WTC11 (cell line): ENCODE data around the gene PHF10. TPM values are rescaled to one million over a fixed set of nuclear protein-coding genes. Genes with fewer than 3 reads are reported as not detected.

ENCODE experiments used
- ATAC-seq: fragments of 200-7000 bp; cut with Tn5 transposase; 2 replicates; pipeline ENCODE4 v1.10.0; 2021; ENCODE audit warnings: mild to moderate bottlenecking, moderate library complexity
- CTCF ChIA-PET: fragments of 300-600 bp; sonication (Branson Sonifier 250); formaldehyde crosslinking; loops from one replicate; lab custom pipeline; 2021; ENCODE audit warnings: antibody characterized with exemption; lab: Charles Lee
- POLR2A ChIA-PET: fragments of 350-600 bp; sonication (Branson Sonifier 250); formaldehyde crosslinking; loops from one replicate; lab custom pipeline; 2021; ENCODE audit warnings: antibody characterized with exemption; lab: Charles Lee
- DNase-seq: peaks from one replicate; pipeline ENCODE4 v3.0.0; 2021; ENCODE audit warnings: low spot score
- H3K27ac Mint-ChIP-seq: 2 replicates; pipeline ENCODE4 v1.8.0; 2021; ENCODE audit warnings: mixed read lengths
- H3K27me3 Mint-ChIP-seq: 2 replicates; pipeline ENCODE4 v1.8.0; 2021; ENCODE audit warnings: low read depth, mild to moderate bottlenecking, moderate library complexity, mixed read lengths
- H3K36me3 Mint-ChIP-seq: 2 replicates; pipeline ENCODE4 v1.8.0; 2021; ENCODE audit warnings: mixed read lengths
- H3K4me1 Mint-ChIP-seq: 2 replicates; pipeline ENCODE4 v1.8.0; 2022; ENCODE audit warnings: mixed read lengths
- H3K4me3 Mint-ChIP-seq: 2 replicates; pipeline ENCODE4 v1.8.0; 2021; ENCODE audit warnings: mild to moderate bottlenecking, moderate library complexity, mixed read lengths
- H3K9me3 Mint-ChIP-seq: 2 replicates; pipeline ENCODE4 v1.8.0; 2021; ENCODE audit warnings: mixed read lengths
- ATF2 ChIP-seq: sonication (generic); formaldehyde crosslinking; IDR thresholded peaks from 2 replicates; pipeline ENCODE4 v1.8.1; 2022; ENCODE audit warnings: low read depth, missing genetic modification reagents, borderline replicate concordance
- CDX4 ChIP-seq: fragments of 250-450 bp; sonication (Bioruptor Pico); IDR thresholded peaks from 2 replicates; pipeline ENCODE4 v1.9.0; 2021; ENCODE audit warnings: moderate library complexity, mild to moderate bottlenecking, inconsistent platforms, borderline replicate concordance
- CTCF ChIP-seq: fragments of 200-600 bp; IDR thresholded peaks from 2 replicates; pipeline ENCODE4 v1.8.0; 2022; ENCODE audit warnings: antibody characterized with exemption
- ELF4 ChIP-seq: sonication (generic); formaldehyde crosslinking; IDR thresholded peaks from 2 replicates; pipeline ENCODE4 v1.8.1; 2022; ENCODE audit warnings: low read depth, mild to moderate bottlenecking, moderate library complexity, missing genetic modification reagents
- EMX1 ChIP-seq: fragments of 250-450 bp; sonication (Bioruptor Pico); IDR thresholded peaks from 2 replicates; pipeline ENCODE4 v1.8.0; 2021; ENCODE audit warnings: mild to moderate bottlenecking
- GABPB1 ChIP-seq: sonication (generic); formaldehyde crosslinking; IDR thresholded peaks from 2 replicates; pipeline ENCODE4 v1.8.1; 2023; ENCODE audit warnings: mild to moderate bottlenecking, missing genetic modification reagents
- GTF2I ChIP-seq: fragments of 250-450 bp; sonication (Bioruptor Pico); conservative IDR thresholded peaks from 2 replicates; pipeline ENCODE4 v1.4.0; 2021; ENCODE audit warnings: mild to moderate bottlenecking
- MYBL2 ChIP-seq: sonication (generic); formaldehyde crosslinking; IDR thresholded peaks from 2 replicates; pipeline ENCODE4 v1.8.1; 2023; ENCODE audit warnings: mild to moderate bottlenecking, moderate library complexity, missing genetic modification reagents
- NFYB ChIP-seq: sonication (generic); formaldehyde crosslinking; conservative IDR thresholded peaks from 2 replicates; pipeline ENCODE4 v1.8.0; 2022; ENCODE audit warnings: low read depth, missing genetic modification reagents
- NR3C1 ChIP-seq: sonication (generic); formaldehyde crosslinking; conservative IDR thresholded peaks from 2 replicates; pipeline ENCODE4 v1.8.1; 2023; ENCODE audit warnings: low read depth, mild to moderate bottlenecking, missing genetic modification reagents
- RELA ChIP-seq: sonication (generic); formaldehyde crosslinking; IDR thresholded peaks from 2 replicates; pipeline ENCODE4 v1.8.1; 2022; ENCODE audit warnings: missing genetic modification reagents, mild to moderate bottlenecking, borderline replicate concordance
- SMAD4 ChIP-seq: sonication (generic); formaldehyde crosslinking; IDR thresholded peaks from 2 replicates; pipeline ENCODE4 v1.8.0; 2022; ENCODE audit warnings: mild to moderate bottlenecking, missing genetic modification reagents
- TP53 ChIP-seq: sonication (generic); formaldehyde crosslinking; IDR thresholded peaks from 2 replicates; pipeline ENCODE4 v1.8.1; 2023; ENCODE audit warnings: mild to moderate bottlenecking, missing genetic modification reagents
- ZNF281 ChIP-seq: sonication (generic); formaldehyde crosslinking; IDR thresholded peaks from 2 replicates; pipeline ENCODE4 v1.8.0; 2023; ENCODE audit warnings: mild to moderate bottlenecking, missing genetic modification reagents
- ZNF425 ChIP-seq: fragments of 250-450 bp; sonication (Bioruptor Pico); conservative IDR thresholded peaks from 2 replicates; pipeline ENCODE4 v1.9.0; 2021; ENCODE audit warnings: mild to moderate bottlenecking
- ZSCAN18 ChIP-seq: fragments of 250-450 bp; sonication (Bioruptor Pico); IDR thresholded peaks from 2 replicates; pipeline ENCODE4 v2.1.2; 2022; ENCODE audit warnings: mild to moderate bottlenecking, moderate library complexity
- total RNA-seq: library from RNA; stranded (reverse); gene quantifications from 3 replicates; pipeline ENCODE4 v1.2.3, GENCODE V29; 2021
- TF ChIP-seq, protein P1 (sequence below): sonication (generic); formaldehyde crosslinking; IDR thresholded peaks from 2 replicates; pipeline ENCODE4 v1.8.1; 2022; ENCODE audit warnings: missing genetic modification reagents, borderline replicate concordance
- TF ChIP-seq, protein P2 (sequence below): sonication (generic); formaldehyde crosslinking; conservative IDR thresholded peaks from 2 replicates; pipeline ENCODE4 v1.8.1; 2022; ENCODE audit warnings: mild to moderate bottlenecking, missing genetic modification reagents

PHF10 gene
- total RNA-seq, 1 experiment from 2014 or later, result 39.3 TPM

- TF ChIP-seq, protein P1, sequence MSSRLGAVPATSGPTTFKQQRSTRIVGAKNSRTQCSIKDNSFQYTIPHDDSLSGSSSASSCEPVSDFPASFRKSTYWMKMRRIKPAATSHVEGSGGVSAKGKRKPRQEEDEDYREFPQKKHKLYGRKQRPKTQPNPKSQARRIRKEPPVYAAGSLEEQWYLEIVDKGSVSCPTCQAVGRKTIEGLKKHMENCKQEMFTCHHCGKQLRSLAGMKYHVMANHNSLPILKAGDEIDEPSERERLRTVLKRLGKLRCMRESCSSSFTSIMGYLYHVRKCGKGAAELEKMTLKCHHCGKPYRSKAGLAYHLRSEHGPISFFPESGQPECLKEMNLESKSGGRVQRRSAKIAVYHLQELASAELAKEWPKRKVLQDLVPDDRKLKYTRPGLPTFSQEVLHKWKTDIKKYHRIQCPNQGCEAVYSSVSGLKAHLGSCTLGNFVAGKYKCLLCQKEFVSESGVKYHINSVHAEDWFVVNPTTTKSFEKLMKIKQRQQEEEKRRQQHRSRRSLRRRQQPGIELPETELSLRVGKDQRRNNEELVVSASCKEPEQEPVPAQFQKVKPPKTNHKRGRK (CRISPR knock-in tag), result no peak
- no peak for TF ChIP-seq TP53
- no peak for TF ChIP-seq GABPB1 (CRISPR knock-in tag)
- no peak for TF ChIP-seq CTCF
- TF ChIP-seq EMX1 (CRISPR knock-in tag), result no peak
- no peak for TF ChIP-seq GTF2I
These were observed 57.9 kb downstream of the PHF10 start (continued) for GRCh38 chr6:169666441-169666840.

GRCh38 chr6:169665289-169665688, 59.0 kb downstream of the PHF10 start:
- peaks cover 73% of the 10 kb centered on the region for H3K36me3 Mint-ChIP-seq
- TF ChIP-seq ZSCAN18 (CRISPR knock-in tag) (no peak), SMAD4 (CRISPR knock-in tag) (no peak), NR3C1 (no peak), CDX4 (CRISPR knock-in tag) (no peak), MYBL2 (CRISPR knock-in tag) (no peak), ZNF281 (CRISPR knock-in tag) (no peak), NFYB (CRISPR knock-in tag) (no peak), ZNF425 (CRISPR knock-in tag) (no peak), RELA (no peak), TP53 (no peak), ATF2 (CRISPR knock-in tag) (no peak), ELF4 (CRISPR knock-in tag) (no peak)
- TF ChIP-seq, protein P2, sequence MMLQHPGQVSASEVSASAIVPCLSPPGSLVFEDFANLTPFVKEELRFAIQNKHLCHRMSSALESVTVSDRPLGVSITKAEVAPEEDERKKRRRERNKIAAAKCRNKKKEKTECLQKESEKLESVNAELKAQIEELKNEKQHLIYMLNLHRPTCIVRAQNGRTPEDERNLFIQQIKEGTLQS (CRISPR knock-in tag), result no peak
- ATAC-seq, result no peak
- H3K27ac Mint-ChIP-seq, result no peak overlapping the region
- ChIA-PET CTCF (no interaction called here), POLR2A (no interaction called here)
- H3K27me3 Mint-ChIP-seq, result no peaks in the 10 kb centered on the region
- no peak overlapping the region for H3K4me3 Mint-ChIP-seq
- peaks cover 6% of the 10 kb centered on the region for H3K4me1 Mint-ChIP-seq
- no peak for DNase-seq
- H3K9me3 Mint-ChIP-seq, result no peaks in the 10 kb centered on the region
